NCI-H1092 treated with DMSO at 0.1 percent for 48 hours (cell line): Measurements from ENCODE around the gene GNA14.
"Not testable (repeated sequence)": the region's sequence is repeated elsewhere in the genome, so short reads cannot be mapped to it uniquely, and the experiment has no call there.

Experiments used
- DNase-seq: peaks from one replicate; lab custom pipeline; 2025; lab: John Stamatoyannopoulos, UW

GNA14 gene

GRCh38 chr9:77449240-77450084 is 198.7 kb downstream of the GNA14 start:
- no peak for DNase-seq

GRCh38 chr9:77447646-77448045 is 200.5 kb downstream of the GNA14 start:
- DNase-seq = no peak

DNA sequence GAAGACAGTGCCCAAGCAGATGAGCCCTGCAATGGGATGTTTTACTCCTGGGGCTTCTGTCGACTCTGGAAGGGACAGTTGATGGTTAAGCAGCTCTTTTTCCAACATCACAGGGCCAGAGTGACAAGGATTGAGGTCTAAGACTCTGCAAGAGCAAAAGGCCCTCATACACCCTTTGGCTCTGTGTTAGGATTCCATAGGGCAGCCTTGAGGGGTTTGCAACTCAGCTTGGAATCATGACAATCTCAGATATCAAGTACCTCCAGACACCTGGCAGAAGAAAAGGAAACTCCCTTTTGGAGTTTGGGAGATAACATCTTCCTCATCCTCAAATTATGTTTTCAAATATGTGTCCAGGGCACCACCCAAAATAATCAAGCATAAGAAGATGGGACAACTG is 205.7 kb downstream of the GNA14 start:
- no peak for DNase-seq

- not testable (repeated sequence) for DNase-seq
Measured at GRCh38 chr9:77441124-77441523, 207.0 kb downstream of the GNA14 start.

- peak; percentile 94 for DNase-seq
Measured at GRCh38 chr9:77440057-77440456, 208.1 kb downstream of the GNA14 start.

DNA sequence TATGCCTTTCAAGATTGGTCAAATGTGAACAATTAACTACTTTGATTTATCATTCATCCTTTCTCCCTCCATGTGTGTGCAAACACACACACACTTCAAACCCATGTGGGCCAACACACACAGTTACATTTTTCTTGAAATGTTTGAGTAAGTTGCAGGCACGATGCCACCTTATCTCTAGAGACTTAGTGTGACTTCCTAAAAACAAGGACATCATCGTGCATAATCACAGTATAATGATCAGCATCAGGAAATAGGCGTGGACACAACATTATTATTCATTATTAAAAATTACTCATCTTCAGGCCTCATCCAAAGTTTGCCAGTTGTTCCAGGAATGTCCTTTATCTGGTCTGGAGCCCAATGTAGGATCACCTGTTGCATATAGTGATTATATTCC is 209.5 kb downstream of the GNA14 start:
- DNase-seq = no peak

DNA sequence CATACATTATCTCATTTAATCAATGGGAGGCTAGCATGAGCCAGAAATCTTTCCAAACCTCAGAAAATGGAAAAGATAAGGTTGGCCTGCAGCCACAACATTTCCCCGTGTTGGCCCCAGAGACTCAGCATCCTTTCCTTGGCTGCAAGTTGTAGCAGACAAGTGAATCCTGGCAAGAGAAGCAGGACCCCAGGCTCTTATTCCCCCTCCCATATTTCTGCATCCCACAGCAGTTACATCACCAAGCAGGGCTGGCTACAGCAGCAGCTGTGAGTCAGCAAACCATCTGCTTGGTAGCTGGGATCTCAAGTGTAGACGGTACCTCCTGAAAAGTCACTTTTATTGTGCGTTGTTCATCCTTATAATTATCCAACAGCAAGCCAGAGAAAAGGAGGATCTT is 212.4 kb downstream of the GNA14 start:
- no peak for DNase-seq

DNA sequence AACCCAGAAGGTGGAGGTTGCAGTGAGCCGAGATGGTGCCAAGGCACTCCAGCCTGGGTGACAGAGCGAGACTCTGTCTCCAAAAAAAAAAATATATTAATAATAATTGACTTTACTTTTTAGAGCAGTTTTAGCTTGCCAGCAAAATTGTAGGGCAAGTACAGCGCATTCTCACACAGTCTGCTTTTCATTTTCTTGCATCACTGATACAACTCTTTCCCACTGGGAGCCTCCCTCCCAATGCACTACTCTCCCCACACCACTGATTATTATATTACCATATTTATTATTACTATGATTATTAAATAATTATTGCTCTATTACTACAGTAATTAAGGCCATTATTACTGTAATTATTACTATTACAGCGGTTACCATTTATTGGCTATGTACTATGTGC is 212.8 kb downstream of the GNA14 start:
- no peak for DNase-seq

DNA sequence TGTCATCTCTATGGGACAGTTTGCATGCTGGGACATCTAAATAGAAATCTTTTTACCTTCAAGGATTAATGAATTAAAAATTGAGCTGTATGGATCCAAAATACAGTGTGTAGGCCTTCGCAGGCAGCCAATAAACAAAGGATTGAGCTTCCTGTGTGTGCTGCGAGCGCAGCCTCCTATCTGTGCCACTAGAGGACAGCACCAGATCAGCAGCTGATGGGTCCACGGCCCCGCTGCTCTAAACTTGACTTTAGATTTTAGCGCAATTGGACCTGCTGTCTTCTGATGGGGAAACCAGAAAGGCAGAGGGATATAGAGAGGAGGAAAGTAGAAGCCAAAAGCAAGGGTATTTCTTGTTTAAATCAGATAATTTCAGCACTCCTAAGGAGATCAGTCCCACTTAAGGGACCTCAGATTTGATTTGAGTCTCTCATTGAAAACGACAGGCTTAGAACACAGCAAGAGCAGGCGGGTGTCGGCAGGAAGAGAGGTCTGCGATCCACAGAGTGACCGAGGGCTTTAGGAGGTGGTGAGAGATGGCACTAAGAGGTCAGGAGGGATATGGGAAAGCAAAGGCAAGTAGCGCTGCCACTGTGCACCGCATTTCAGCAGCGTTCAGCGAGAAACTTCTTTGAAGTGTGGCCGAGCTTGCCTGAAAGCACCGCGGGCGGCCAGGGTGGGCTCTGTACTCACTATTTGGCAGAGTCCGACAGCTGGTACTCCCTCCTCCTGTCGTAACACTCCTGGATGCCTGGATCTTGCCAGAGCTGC is 214.3 kb downstream of the GNA14 start:
- peak; percentile 64 for DNase-seq

GRCh38 chr9:77432053-77432452 is 216.1 kb downstream of the GNA14 start:
- no peak for DNase-seq

DNA sequence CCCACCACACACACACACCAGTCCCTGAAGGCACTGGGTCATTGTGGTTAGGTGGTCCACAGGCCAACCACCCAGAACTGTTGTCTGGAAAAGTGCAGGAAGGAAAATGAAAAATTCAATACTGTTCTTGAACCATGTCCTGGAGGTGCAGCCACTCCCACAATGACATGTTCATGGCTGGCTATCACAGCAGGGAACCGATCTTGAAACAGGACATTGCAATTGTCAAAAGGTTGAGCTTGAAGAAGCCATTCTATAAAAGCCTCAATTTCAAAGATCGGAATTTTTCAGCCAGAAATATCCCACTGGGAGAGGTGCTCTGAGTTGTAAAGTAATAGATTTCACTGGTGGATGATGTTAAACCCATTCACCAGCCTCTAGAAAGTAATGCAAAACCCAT is 218.2 kb downstream of the GNA14 start:
- no peak for DNase-seq

GRCh38 chr9:77427256-77427927 is 220.7 kb downstream of the GNA14 start:
- no peak for DNase-seq

DNA sequence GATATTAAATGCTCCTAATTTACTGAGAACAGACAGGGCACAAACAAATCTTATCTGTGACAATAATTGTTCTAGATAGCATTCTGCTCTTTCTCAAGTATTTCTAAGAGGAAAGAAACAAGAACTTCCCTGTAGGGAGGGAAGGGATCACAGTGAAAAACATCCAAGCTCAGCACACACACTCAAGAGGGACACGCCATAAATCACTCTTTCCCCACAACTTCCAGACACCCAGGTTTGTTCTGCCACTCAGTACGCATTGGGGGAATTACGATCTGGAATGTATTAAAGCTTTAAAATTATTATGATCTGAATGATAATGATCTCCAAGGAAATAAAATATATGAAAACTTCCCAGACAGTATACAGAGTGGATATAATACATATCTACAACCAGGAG is 221.4 kb downstream of the GNA14 start:
- DNase-seq = no peak

DNA sequence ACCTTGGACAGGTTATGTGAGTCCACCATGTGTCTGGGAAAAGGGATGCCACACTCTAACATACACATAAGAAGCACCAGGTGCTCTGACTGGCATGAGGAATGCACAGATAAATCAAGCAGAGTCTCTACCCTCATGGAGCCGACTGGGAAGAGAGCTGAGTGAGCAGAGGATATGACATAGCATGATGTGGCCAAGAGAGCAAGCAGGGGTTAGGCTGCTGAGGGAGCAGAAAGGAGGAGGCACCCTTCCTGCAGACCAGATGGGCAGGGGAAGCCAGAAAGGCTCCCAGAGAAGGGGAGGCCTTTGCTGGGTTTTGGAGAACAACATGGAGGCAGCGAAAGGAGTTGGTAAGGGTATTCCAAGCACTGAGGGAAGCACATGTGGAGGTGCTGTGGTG is 223.1 kb downstream of the GNA14 start:
- DNase-seq = no peak

DNA sequence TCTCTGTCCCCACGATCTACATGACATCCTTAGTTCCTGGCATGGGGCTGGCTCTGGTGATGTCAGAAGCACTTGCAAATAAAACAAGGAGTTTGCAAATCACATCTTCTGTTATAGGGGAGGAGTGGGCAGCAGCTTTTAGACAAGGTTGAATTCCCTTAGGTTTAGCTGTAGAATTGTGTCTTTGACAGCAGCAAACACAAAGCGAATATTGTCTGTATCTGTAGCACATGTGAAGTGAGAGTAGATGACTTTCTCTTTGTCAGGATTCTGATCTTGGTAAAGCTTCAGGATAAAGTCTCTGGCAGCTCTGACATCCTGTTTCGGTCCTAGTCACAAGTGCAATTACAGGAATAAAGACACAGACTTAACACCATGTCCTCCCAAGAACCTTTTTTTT is 224.3 kb downstream of the GNA14 start:
- DNase-seq = no peak

DNA sequence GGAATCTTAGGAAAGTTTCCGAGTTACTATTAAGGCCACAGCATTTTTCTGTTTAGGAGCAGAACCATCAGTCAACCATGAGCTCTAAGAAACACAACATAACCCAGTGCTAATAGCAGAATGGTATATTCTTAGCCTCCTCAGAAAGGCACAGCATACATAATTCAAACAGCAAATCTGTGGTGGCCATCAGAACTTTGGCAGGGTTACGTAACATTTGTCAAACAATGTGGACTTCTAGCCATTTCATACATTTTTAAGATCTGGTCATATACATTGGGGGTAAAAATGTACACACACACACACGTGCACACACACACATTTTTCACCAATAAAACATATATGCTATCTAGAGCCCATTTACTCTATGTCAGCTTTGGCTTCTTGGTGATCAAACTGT is 225.2 kb downstream of the GNA14 start:
- DNase-seq = no peak

- DNase-seq = no peak
Measured at GRCh38 chr9:77421506-77422265, 226.4 kb downstream of the GNA14 start.

DNA sequence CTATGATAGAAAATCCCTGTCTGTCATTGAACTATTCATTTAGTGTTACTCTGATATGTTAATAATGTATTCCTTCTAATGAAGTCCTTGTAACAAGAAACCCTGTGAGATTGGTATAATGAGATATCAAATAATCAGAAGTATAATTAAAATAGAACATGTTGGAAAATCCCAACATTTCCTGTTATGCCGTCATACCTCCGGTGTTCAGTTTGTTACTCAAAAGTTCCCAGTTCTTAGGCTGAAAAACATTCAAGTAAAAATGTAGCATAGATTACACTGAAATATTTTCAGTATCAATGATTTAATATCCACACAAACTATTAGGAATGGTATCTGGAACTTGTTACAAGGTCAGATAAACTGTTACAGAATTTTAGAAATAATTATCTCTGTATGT is 227.5 kb downstream of the GNA14 start:
- no peak for DNase-seq

GRCh38 chr9:77418226-77418625 is 229.9 kb downstream of the GNA14 start:
- no peak for DNase-seq

DNA sequence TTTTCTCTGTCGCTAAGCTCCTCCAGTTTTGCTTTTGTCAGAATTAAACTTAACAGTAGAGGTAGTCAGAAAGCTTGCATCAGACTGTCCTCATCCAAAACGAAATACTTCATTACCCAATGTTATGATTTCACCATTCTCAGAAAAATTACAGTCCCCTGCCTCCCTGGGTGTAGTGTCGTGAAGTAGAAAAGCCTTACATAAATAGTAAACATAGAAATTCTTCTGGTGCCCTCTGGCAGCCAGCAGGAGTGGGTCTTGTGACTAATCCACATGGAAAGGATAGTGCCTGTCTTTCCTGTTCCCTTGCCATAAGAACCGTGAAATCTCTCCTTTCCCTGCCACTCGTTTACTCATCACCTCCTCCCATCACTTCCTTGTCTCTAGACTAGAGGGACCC is 230.6 kb downstream of the GNA14 start:
- DNase-seq = no peak

- DNase-seq = not testable (repeated sequence)
Measured at GRCh38 chr9:77408521-77408920, 239.6 kb downstream of the GNA14 start.

DNA sequence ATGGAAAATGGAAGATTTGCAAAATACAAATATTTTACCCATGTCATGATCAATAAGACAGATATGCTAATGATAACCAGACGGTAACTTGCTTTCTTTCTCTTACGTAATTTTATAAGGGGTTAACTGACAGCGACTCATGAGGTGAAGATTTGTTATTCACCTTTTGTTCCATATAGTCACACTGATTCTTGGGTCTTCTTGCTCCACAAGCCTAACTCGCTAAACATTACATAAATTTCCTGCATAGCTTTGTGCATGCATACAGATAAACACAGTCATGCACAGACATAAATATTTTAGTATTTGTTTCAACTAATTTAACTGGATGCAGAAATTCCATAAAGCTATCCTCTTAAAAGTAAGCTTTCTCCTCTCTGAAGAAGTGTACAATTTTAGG is 244.9 kb downstream of the GNA14 start:
- no peak for DNase-seq
